H1 (cell line): ENCODE results near the gene CDC42EP1.

Source experiments
- ATF2 ChIP-seq: IDR thresholded peaks from 2 replicates; pipeline ENCODE4 v1.6.1; 2012; ENCODE audit warnings: low read length, inconsistent platforms
- ATF3 ChIP-seq: IDR thresholded peaks from 2 replicates; pipeline ENCODE4 v1.6.1; 2011; ENCODE audit warnings: low read depth, mild to moderate bottlenecking, low read length; ENCODE audit not compliant: insufficient read depth
- BCL11A ChIP-seq, 2 experiments: IDR thresholded peaks; one replicate each; pipeline ENCODE4 v1.6.1; 2011; ENCODE audit warnings: low read depth in 2 of 2, low read length in 2 of 2, mild to moderate bottlenecking in 2 of 2
- BRCA1 ChIP-seq: IDR thresholded peaks from 2 replicates; pipeline ENCODE4 v1.6.1; 2012; ENCODE audit warnings: low read depth, low read length, improper control_type of control experiment
- CREB1 ChIP-seq: IDR thresholded peaks from 2 replicates; pipeline ENCODE4 v1.6.1; 2012; ENCODE audit warnings: inconsistent platforms
- FOSL1 ChIP-seq: IDR thresholded peaks from 2 replicates; pipeline ENCODE4 v1.6.1; 2011; ENCODE audit warnings: mild to moderate bottlenecking, low read depth, low read length, moderate library complexity; ENCODE audit not compliant: insufficient read depth
- POLR2A ChIP-seq, 2 experiments: IDR thresholded peaks; 1 replicate in 1 of 2; 2 replicates in 1 of 2; pipeline ENCODE4 v1.6.1; 2011; ENCODE audit warnings: low read depth in 2 of 2, low read length in 2 of 2, mild to moderate bottlenecking in 2 of 2; ENCODE audit errors: control extremely low read depth in 1 of 2
- POLR2AphosphoS5 ChIP-seq: IDR thresholded peaks from 2 replicates; pipeline ENCODE4 v1.6.1; 2011; ENCODE audit warnings: low read depth, low read length
- SIN3A ChIP-seq, 2 experiments: IDR thresholded peaks in 1 of 2; conservative IDR thresholded peaks in 1 of 2; 2 replicates each; pipeline ENCODE4 v1.6.1; 2011 to 2012; ENCODE audit warnings: low read length in 2 of 2, improper control_type of control experiment in 1 of 2, low read depth in 1 of 2, mild to moderate bottlenecking in 1 of 2
- SP1 ChIP-seq: IDR thresholded peaks from 2 replicates; pipeline ENCODE4 v1.6.1; 2011; ENCODE audit warnings: low read depth, low read length
- YY1 ChIP-seq: IDR thresholded peaks from 2 replicates; pipeline ENCODE4 v1.6.1; 2011; ENCODE audit warnings: low read depth, mild to moderate bottlenecking, low read length
- ZNF274 ChIP-seq: IDR thresholded peaks from 2 replicates; pipeline ENCODE4 v1.7.0; 2012; ENCODE audit warnings: low read length, borderline replicate concordance; ENCODE audit errors: extremely low read depth

GRCh38 chr22:37560608-37561211, 430 bp downstream of the CDC42EP1 start:
- TF ChIP-seq ATF3, result no peak
- no peak for TF ChIP-seq BCL11A (IDR thresholded peaks at IDR 0.05; ENCODE audit: low read depth in 2 of 2, low read length in 2 of 2)
- TF ChIP-seq SP1, result no peak
- TF ChIP-seq ZNF274, result no peak
- no peak; a peak in 1 of 3 replicates for TF ChIP-seq POLR2A (IDR thresholded peaks at IDR 0.05; ENCODE audit: control extremely low read depth in 1 of 2, low read depth in 2 of 2, low read length in 2 of 2)
- no peak for TF ChIP-seq FOSL1
- TF ChIP-seq YY1, result no peak
- TF ChIP-seq POLR2AphosphoS5, result no peak
- no peak for TF ChIP-seq ATF2
- no peak for TF ChIP-seq BRCA1
- TF ChIP-seq SIN3A (conservative IDR thresholded peaks at IDR 0.05 in 1 of 2, IDR thresholded peaks at IDR 0.05 in 1 of 2; ENCODE audit: low read depth in 1 of 2, low read length in 2 of 2), result no peak
- no peak for TF ChIP-seq CREB1
